GM19025 (cell line): ENCODE measurements around the gene CELF4.

ENCODE experiments used
- ATAC-seq: cut with Tn5 transposase; IDR thresholded peaks from one replicate; pipeline ENCODE4 v1.9.1; 2021; ENCODE audit warnings: mild to moderate bottlenecking, low read depth, moderate library complexity; ENCODE audit not compliant: unreplicated experiment

The CELF4 gene

DNA sequence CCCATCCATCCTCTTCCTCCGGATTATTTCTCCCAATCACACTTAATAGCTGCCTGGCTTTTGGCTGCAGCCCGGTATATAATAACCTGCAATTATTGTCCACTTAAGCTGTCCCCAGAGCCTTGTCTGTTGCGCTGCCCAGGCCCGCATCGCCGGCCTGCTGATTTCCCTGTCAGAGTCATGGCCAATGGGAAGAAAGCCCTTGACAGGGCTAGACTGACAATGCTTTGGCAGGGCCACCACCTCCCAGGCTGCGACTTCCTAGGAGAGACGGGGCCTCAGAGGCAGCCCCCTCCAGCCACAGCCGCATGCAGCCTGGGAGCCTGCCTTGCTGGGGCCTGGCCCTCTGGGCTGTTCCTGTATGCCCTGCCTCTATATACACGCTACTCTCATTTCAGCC, 10.0 kb upstream of the CELF4 start:
- no peak for ATAC-seq

DNA sequence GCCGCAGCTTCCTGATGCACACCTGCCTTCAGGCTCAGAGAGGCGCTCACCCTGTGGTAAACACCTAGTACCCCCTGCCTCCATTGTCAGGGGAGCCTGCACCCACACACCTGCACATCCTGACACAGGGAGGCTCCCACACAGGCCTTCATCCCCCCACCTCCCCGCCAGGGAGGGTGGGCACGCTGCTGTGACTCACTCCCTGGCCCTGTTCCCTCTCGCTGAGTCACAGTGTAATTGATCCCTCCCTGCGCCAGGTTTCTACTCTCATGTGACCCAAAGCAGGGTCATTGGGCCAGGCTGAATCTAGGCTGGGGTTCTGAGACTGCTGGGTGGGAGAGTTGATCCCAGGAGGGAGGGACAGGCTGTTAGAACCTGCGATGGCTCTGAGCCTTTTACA, 8.5 kb upstream of the CELF4 start:
- no peak for ATAC-seq

DNA sequence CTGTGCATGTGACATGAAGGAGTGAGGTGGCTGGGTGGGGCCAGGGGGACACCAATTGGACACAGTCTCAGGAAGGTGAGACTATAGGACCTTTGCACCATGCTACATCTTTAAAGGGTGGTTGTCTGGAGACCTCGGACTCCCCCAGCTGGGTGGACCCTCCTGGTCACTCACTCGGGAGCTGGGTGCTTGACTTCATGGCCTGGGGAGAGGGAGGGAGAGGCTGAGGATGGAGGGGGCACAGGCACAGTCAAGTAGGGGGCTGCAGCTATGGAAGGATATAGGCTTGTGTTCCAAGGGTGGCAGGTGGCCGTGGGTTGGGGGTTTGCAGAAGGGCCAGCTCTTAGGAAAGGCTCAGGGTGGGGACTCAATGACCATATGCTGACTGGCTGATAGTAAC, 7.1 kb upstream of the CELF4 start:
- ATAC-seq, result no peak

DNA sequence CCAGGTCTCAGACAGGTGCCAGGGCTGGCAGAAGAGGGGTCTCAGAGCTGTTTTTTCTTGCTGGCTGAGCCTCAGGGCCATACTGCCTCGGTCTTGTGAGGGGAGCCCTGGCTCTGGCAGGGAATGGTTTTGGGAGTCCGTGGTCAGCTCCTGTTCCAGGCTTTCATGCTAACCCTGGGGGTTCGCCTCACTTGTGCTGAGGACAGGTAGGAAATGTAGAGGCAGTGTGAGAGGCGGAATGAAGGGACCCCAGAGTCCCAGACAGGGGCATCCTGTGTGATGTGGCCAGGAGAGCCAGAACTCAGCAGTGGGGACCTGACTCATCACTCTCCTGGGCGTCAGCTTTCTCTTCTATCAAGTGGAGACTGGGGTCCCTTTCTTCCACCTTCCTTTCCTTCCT, 5.7 kb upstream of the CELF4 start:
- no peak for ATAC-seq

DNA sequence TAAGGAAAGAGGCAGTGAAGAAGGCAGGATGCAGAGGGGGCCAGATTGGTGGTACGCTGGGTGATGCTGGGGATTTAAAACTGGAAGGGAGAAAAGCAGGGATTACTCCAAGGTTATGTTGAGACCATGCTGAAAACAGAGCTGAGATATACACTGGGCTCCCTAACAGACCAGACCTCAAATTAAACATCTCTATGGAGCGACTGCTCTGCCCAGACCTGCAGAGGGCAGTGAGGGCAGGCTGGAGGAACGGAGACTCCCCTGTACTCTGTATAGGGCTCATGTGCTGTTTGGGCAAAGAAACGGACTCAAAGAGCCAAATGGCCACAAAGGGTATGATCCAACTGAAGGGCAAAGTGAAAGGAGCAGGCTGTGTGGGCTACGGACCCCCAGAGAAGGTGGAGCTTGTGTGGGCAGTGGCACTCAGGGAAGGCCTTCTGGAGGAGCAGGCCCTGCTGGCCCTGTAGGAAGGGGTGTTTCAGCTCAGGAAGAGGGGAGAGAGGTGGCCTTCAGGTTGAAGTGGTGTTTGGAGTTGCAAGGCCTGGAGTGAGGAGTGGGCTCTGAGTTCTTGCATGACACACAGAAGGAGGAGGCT, 4.8 kb upstream of the CELF4 start:
- no peak for ATAC-seq

DNA sequence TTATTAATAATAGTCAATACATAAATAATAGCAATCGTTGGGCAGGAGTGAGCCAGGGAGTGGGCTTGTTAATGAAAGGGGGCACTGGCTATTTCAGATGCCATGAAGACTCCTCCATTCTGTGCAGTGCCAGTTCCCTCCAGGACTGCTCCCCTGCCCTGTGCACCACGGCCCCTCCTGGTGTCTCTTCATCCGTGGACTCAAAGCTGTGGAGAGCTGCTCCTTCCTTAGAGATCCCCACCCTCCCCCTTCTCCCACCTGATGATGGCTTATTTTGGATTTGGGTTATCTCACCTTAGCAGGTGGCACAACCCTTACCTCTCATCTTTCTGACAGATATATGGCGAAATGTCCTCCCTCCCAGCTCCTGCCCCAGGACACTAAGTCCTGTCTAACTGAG, 3.1 kb upstream of the CELF4 start:
- ATAC-seq, result no peak

DNA sequence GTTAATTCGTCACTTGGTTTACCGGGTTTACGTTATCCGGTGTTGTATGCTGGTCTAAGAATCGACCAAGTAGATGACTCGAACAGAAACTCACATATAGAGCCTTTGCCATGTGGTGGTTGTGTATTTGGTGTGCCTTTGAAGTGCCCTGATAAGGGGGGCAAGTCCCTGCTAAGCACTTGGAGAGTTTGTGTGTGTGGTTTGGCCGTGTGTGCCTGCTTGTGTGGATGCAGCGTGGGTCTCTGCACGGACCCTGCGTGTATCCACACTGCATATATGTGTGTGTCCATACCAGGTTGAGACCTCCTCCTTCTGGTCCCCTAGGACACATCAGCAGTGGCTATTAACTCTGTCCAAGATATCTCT, 2.4 kb upstream of the CELF4 start:
- no peak for ATAC-seq

DNA sequence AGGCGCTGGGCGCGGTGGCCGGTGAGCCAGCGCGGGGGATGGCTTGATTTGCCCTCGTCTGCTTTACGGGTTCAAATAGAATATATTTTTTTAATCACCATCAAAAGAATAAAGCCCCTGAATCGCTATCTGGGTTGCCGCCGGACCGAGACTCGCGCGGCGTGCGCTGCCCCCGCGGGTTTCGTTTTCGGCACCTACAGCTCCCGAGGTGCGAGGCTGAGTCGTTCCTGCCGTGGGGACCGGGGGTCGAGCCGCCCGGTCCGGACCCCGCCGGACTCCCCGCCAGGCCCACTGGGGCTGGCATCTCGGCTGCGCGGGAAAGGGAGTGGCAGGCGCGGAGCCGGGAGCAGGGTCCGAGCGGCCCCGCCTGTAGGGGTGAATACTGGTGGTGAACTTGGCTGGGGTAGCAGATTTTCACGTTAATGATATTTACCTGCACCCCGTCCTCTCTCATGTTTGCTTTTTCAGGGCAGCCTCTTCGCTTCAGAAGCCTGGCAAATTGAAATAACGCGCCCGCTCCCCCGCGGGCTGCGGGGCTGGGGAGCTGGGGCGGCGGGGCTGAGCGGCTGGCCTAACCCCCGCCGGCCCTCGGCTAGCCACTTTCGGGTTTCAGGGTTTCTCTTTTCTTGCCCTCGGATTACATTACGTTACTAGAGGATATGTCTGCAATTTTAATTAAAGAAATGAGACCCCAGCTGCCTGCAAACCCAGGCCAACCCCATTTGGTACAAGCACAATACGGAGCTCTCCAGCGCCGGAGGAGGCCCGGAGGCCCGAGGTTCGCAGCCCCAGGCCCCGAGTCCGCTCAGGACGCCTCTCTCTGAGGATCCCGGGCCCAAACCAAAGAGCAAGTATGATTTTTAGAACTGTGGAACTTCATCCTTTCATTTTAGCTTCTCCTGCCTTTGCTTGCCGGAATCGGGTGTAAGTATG, 1.7 kb upstream of the CELF4 start:
- ATAC-seq, result no peak

DNA sequence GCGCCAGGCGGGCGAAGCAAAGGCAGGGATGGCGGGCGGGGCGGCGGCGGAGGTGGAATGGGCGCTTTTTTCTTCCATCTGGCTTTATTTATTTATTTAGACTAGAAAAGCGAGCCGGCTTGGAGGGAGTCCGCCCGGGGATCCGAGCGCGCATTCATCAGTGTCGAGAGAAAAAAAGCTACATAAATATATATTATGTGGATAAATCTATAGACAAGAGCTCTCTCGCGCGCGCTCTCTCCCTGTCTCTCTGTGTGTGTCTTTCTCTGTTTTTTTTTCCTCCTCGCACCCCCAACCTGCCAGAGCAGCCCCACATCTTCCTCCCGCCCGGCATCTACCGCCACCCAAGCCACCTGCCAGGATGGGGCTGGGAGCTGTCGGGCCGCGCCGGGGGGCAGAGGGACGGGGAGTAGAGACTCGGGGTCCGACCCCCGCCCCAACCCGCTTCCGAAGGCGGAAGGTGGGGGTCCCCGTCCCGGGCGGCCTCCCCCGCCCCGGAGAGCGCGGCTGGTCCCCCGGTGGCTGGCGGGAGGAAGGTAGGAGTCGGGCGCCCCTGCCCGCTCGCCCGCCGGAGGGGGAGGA, 972 bp upstream of the CELF4 start:
- no peak for ATAC-seq

DNA sequence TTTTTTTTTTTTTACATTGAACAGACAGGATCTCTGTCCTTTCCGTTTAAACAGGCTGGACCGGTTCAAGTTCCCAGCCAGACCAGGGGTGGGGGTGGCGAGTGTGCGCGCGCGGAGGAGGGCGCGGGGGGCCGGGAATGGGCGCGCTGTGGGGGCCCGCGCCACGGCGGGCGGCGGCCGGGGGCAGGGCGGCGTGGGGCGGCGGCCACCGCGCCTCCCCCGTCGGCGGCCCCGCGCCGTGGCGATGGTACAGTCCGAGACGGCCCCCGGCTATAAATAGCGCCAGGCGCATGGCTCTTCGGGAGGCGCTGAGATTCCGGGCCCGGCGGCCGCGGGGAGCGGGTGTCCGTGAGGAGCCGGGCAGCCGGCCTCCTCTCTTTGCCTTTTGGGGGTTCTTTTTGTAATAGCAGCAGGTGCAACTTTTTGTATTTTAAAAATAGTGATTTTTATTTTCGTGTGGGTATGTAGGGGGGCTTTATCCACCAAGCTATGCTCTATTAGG, 430 bp upstream of the CELF4 start:
- ATAC-seq, result no peak

DNA sequence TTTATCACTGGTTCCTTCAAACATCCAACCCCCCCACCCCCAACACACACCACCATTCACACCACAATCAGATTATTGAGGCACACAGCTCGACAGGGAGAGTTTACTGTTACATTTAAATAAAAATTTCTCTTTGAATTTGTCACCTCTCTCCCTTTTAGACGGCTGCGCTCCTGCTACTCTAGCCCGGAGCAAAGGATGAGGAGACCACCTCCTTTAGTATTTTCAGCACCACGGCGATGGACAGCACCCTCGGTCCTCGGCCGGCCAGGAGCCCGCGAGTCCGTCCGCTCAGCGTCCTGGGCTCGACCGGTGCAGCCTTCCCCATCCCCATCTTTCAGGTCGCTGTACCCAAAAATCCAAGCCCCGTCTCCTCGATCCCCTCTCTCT, 892 bp downstream of the CELF4 start:
- no peak for ATAC-seq

DNA sequence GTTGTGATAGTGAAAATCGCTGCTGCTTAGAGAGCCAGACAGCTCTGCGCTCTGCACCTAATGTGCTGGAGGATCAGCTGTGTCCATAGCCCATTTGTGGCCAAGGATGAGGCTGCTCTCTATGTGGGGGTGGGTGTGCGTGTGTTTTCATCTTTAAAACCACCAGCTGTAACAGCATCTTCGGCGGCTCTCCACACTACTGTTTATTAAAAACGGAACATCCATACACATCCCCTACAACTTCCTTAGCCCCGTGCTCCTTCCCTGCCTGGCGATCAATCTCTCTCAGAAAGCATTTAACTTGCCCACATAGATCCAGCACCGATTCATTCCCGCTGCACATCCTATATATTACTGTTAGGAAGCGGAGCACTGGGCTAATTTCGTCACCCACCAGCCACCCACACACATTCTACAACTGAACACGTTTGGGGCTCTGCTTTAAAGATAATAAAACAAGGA, 1.6 kb downstream of the CELF4 start:
- no peak for ATAC-seq

DNA sequence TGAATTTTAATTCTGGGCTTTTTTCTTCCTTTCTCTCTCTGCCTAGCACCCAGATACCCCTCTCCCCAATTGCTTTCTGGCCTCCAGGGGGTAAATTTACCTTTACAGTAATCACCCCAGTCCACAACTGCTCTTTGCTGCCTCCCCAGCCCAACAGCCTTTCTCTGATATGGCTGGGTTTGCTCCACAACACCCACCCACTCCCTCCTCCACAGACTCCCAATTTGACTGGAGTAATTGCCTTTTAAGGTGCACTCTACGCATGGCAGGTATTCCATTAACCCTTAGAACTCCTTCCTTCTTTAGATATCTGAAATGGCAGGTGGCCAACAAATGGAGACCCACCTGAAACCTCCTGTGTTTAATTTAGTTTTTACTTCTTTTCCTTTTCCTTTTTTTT, 3.6 kb downstream of the CELF4 start:
- ATAC-seq, result no peak

DNA sequence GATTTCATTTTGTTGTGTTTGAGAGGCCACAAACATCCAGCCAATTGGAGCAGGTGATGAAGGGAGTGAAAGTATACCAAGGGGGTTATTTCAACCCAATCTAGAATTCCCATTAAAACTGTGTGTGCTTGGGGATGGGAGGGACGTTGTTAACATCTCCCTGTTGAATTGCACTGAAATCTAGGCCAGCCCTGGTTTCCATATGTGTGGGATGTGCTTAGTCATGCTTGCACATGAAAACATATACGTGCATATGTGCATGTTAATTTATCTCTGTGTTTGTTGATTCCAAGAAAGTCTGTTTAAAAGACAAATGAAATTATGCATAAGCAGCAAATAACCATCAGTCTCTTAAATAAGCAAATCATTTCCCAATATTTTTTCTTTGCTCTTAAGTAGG, 5.6 kb downstream of the CELF4 start:
- no peak for ATAC-seq

DNA sequence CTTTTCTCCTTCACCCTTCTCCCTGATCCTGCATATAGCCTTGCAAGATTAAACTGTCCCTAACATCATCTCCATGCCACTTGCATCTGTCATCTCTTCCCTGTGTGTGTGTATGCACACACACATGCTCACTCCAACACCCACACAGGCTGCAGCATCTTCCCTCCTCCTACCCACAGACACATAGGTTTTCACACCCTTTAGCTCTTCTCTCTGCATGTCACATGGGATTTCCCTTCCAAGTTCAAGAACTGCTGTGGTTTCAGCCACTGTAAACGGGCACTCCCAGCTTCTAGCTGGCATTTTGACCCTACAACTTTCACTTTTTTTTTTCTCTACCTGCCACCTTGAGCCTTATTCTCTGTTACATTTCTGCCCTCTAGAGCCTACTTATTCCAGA, 6.4 kb downstream of the CELF4 start:
- ATAC-seq, result no peak

DNA sequence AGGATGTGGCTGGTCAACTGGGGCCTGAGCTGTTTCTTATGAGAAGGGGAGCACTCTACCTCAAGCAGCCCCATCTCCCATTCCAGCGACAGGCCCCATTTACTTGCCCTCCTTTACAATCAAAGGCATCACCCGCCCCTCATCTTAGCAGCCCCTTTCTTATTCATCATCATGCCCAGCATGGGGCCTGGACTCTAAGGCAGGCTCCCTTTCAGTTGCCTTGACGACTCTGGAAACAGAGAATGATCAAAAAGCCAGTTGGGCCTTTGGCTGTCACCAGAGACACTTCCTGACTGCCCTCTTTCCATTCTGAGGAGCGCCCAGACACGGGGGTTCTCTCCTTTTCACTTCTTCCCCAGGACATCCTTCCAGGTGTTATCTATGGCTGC, 11.2 kb downstream of the CELF4 start:
- no peak for ATAC-seq

DNA sequence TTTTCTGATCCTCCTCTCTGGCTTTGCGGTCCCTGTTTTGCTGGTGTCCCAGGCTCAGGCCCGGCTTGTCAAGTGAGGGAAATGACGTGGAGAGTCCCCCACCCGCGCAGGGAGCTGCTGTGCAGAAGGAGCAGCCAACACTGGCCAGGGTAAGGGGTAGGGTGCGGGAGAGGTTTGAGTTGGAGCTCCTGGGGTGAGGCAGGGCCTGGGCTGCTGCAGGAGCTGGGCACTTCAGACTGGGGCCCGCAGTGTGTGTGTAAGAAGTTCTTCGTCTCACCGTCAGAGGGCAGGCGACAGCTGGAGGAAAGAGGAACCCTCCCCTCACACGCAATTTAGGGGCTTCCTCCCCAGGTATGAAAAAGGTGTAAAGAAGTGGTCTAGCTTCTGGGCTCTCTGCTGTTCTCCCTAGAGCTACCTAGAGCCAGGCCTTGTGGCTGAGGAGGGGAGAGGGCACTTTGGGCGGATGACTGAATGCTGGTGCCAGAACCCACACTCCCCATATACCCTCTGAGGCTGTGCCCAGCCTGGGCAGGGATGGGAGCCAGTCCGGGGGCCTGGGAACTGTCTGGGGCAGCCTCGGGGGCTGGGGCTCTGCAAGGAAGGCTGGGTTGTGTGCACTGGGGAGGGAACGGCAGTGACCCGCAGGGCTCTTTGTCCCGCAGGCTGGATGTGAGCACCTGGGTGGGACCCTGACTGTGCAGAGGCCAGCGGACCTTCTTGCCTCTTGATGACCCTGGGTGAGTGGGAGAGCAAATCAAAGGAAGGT, 11.8 kb downstream of the CELF4 start:
- no peak for ATAC-seq

DNA sequence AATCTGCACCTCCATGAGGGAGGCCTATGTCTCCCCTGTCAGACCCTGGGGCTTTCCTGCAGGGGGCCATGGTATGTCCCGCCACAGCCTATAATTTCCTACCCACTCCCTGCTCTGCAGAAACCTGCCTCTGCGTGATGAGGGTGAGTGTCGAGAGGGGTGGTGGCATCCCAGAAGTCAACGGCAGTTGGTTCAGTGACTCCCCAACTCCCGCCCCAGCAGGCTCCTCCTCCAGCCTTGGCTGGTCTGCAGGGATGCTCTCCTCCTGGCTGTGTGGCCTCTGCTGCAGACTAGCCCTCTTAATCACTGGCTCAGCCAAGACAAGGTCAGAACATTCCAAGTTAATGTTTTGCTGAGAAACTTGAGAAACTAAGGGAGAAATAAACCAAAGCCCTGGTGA, 13.3 kb downstream of the CELF4 start:
- ATAC-seq, result no peak

DNA sequence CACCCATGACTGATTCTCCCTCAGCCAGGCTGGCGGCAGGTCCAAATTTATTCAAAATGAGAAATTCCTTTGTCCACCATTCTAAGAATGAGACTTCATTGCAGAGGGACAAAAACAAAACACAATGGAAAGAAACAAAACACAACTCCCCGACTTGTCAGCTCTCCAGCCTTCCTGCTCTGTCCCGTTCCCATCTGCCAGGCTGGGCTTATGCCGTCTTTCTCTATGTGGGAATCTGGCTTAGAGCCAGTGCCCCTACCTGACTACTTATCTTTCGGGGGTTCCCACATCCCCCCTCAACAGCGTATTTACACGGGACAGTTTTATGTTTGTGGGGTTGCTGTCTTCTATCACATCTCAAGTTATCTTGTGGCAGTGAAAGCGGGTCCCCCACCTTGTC, 13.8 kb downstream of the CELF4 start:
- ATAC-seq, result no peak

DNA sequence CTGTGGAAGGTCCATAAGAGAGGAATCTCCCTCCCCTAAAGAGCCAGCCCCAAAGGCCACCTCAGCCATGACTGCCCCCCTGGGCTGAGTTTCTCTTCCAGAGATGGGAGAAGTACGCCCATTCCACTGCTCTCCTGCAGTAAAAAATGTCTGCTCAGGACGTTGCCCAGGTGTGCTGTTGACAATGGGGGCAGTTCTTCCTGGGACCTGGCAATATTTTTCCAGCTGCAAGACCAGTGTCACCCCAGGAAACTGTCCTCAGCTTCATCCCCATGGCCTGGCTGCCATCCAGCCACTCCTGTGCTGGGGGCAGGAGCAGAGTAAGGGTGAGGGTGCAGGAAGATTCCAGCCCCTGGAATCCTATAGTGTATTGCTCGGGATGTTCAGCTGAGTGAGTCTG, 14.3 kb downstream of the CELF4 start:
- ATAC-seq, result no peak
